GM12878 (cell line): ENCODE measurements around the gene RSKR. TPM values are rescaled to one million over a fixed set of nuclear protein-coding genes. Genes with fewer than 3 reads are reported as not detected.

Source experiments
- ATAC-seq: fragments of 200-7000 bp; cut with Tn5 transposase; 3 replicates; pipeline ENCODE4 v1.9.1; 2020; ENCODE audit warnings: mild to moderate bottlenecking, moderate library complexity
- BruUV-seq: library from RNA; stranded (reverse); fragments of 400-500 nt; replicated peaks from 2 replicates; lab custom pipeline; 2021; lab: Mats Ljungman, UMichigan
- CTCF ChIA-PET: fragments of 300-600 bp; sonication (Branson Sonifier 250); formaldehyde crosslinking; extraction: SDS; loops from one replicate; lab custom pipeline; 2021; ENCODE audit warnings: inconsistent platforms; lab: Yijun Ruan, JAX
- POLR2A ChIA-PET: fragments of 350-600 bp; formaldehyde crosslinking; extraction: SDS; loops from one replicate; lab custom pipeline; 2021; ENCODE audit warnings: inconsistent platforms; lab: Charles Lee
- RAD21 ChIA-PET: fragments of 300-600 bp; sonication (Branson Sonifier 250); formaldehyde crosslinking; loops from one replicate; lab custom pipeline; 2023; ENCODE audit warnings: antibody characterized with exemption; ENCODE audit not compliant: unreplicated experiment; lab: Charles Lee
- SMC1A ChIA-PET: fragments of 300-600 bp; sonication (Branson Sonifier 250); formaldehyde crosslinking; loops from one replicate; lab custom pipeline; 2023; ENCODE audit not compliant: unreplicated experiment, uncharacterized antibody; lab: Charles Lee
- DNase-seq: peaks from one replicate; pipeline ENCODE4 v3.0.0-alpha.2; 2011; ENCODE audit warnings: low read depth, low spot score
- FAIRE-seq: peaks from 3 replicates; lab custom pipeline; 2011; peaks lifted over from hg19 to GRCh38; lab: Jason Lieb, UNC
- H2AFZ ChIP-seq: 2 replicates; pipeline ENCODE4 v1.6.0; 2011; ENCODE audit warnings: low read depth, low read length, control low read depth; ENCODE audit not compliant: control insufficient read depth
- H3K27ac ChIP-seq: 2 replicates; pipeline ENCODE4 v1.5.1; 2011; ENCODE audit warnings: control low read depth; ENCODE audit not compliant: control insufficient read depth, insufficient read depth
- H3K27me3 ChIP-seq, 2 experiments: replicated peaks in 1 of 2; 2 replicates each; pipeline versions ENCODE4 v1.6.0 to v1.6.1; 2011; ENCODE audit warnings: low read length in 1 of 2; ENCODE audit not compliant: control insufficient read depth in 2 of 2, insufficient read depth in 2 of 2
- H3K36me3 ChIP-seq, 2 experiments: 2 replicates each; pipeline ENCODE4 v1.5.1; 2011; ENCODE audit warnings: low read length in 1 of 2; ENCODE audit not compliant: control insufficient read depth in 2 of 2, insufficient read depth in 2 of 2
- H3K4me1 ChIP-seq: 2 replicates; pipeline ENCODE4 v1.6.1; 2011; ENCODE audit warnings: mild to moderate bottlenecking, low read length, moderate library complexity, mixed read lengths; ENCODE audit not compliant: control insufficient read depth, insufficient read depth
- H3K4me2 ChIP-seq: 2 replicates; pipeline ENCODE4 v1.6.0; 2011; ENCODE audit warnings: control low read depth; ENCODE audit not compliant: control insufficient read depth, insufficient read depth
- H3K4me3 ChIP-seq: fragments of 200-600 bp; sonication (generic); 2 replicates; pipeline ENCODE4 v1.5.1; 2016
- H3K79me2 ChIP-seq: 2 replicates; pipeline ENCODE4 v1.6.0; 2011; ENCODE audit warnings: low read length; ENCODE audit not compliant: control insufficient read depth, insufficient read depth
- H3K9ac ChIP-seq: 2 replicates; pipeline ENCODE4 v1.8.0; 2011; ENCODE audit warnings: low read length, control low read depth, mixed read lengths; ENCODE audit not compliant: control insufficient read depth, insufficient read depth
- H3K9me3 ChIP-seq: replicated peaks from 3 replicates; pipeline ENCODE4 v1.5.1; 2011; ENCODE audit warnings: mild to moderate bottlenecking, low read length; ENCODE audit not compliant: control insufficient read depth, insufficient read depth
- H4K20me1 ChIP-seq: 2 replicates; pipeline ENCODE4 v1.6.0; 2011; ENCODE audit not compliant: control insufficient read depth, insufficient read depth
- ATF3 ChIP-seq: IDR thresholded peaks from 2 replicates; pipeline ENCODE4 v1.6.1; 2011; ENCODE audit warnings: low read depth, mild to moderate bottlenecking, low read length, moderate library complexity, borderline replicate concordance; ENCODE audit errors: extremely low read depth
- CBX5 ChIP-seq: sonication (generic); IDR thresholded peaks from 2 replicates; pipeline ENCODE4 v1.6.1; 2016; ENCODE audit warnings: low read depth, moderate library complexity, mild to moderate bottlenecking, inconsistent platforms
- CTCF ChIP-seq, 3 experiments: IDR thresholded peaks in 2 of 3; conservative IDR thresholded peaks in 1 of 3; 2 replicates each; pipeline ENCODE4 v1.5.1; 2011; ENCODE audit warnings: low read depth in 3 of 3, low read length in 3 of 3, mild to moderate bottlenecking in 3 of 3, control low read depth in 2 of 3, moderate library complexity in 2 of 3, inconsistent platforms in 1 of 3, mixed read lengths in 1 of 3; ENCODE audit not compliant: control insufficient read depth in 2 of 3, insufficient read depth in 1 of 3; ENCODE audit errors: extremely low read depth in 1 of 3
- E2F8 ChIP-seq: fragments of 450-650 bp; IDR thresholded peaks from 2 replicates; pipeline ENCODE4 v1.6.1; 2018; ENCODE audit warnings: mild to moderate bottlenecking, low read depth, moderate library complexity; ENCODE audit not compliant: partially characterized antibody
- FOXK2 ChIP-seq: fragments of 450-650 bp; IDR thresholded peaks from 2 replicates; pipeline ENCODE4 v1.6.1; 2017; ENCODE audit warnings: mild to moderate bottlenecking, moderate library complexity
- LARP7 ChIP-seq: fragments of 450-650 bp; IDR thresholded peaks from 2 replicates; pipeline ENCODE4 v1.6.1; 2017; ENCODE audit warnings: mild to moderate bottlenecking
- NR2C2 ChIP-seq: IDR thresholded peaks from 2 replicates; pipeline ENCODE4 v1.6.1; 2011; ENCODE audit warnings: borderline replicate concordance, low read depth; ENCODE audit not compliant: control insufficient read depth, insufficient read length
- NR2F1 ChIP-seq: fragments of 450-650 bp; conservative IDR thresholded peaks from 2 replicates; pipeline ENCODE4 v1.6.1; 2017; ENCODE audit warnings: mild to moderate bottlenecking
- NRF1 ChIP-seq: conservative IDR thresholded peaks from 2 replicates; pipeline ENCODE4 v1.6.1; 2011; ENCODE audit warnings: mild to moderate bottlenecking, low read depth, low read length, improper control_type of control experiment
- POLR2AphosphoS2 ChIP-seq: IDR thresholded peaks from 2 replicates; pipeline ENCODE4 v1.6.1; 2011; ENCODE audit warnings: low read depth, mild to moderate bottlenecking, low read length, improper control_type of control experiment, moderate library complexity
- RFX5 ChIP-seq: IDR thresholded peaks from 2 replicates; pipeline ENCODE4 v1.6.1; 2011; ENCODE audit warnings: low read depth, low read length, improper control_type of control experiment
- SIX5 ChIP-seq: IDR thresholded peaks from 2 replicates; pipeline ENCODE4 v1.6.1; 2011; ENCODE audit warnings: mild to moderate bottlenecking, low read depth, low read length, moderate library complexity; ENCODE audit not compliant: severe bottlenecking
- WGBS: methylation state at CpG from one replicate; pipeline ENCODE4 v1.1.6; 2016; ENCODE audit warnings: low lambda C conversion rate; ENCODE audit not compliant: insufficient replicate concordance, insufficient coverage; ENCODE audit errors: missing lambda C conversion rate; 5-methylcytosine and 5-hydroxymethylcytosine counted together
- in situ Hi-C: fragments of 300-500 bp; cut with MboI; formaldehyde crosslinking; loops from 9 replicates; pipeline ENCODE4 v1.14.3; 2018; ENCODE audit warnings: mixed read lengths
- intact Hi-C: fragments of 100-400 bp; cut with micrococcal nuclease; formaldehyde crosslinking; loops from one replicate; pipeline ENCODE4 v1.14.2; 2022; ENCODE audit not compliant: unreplicated experiment
- polyA plus RNA-seq, 11 experiments: library from polyadenylated mRNA; depleted of rRNA in 4 of 11; unstranded in 6 of 11; stranded (reverse) in 5 of 11; fragments of >200 nt; fragmentation: Nextera tagmentation in 4 of 11; fragmentation: Illumina TruSeq in 1 of 11; extraction: Ambion mirVana in 4 of 11; extraction: Trizol in 1 of 11; gene quantifications; 1 replicate in 1 of 11; 2 replicates in 10 of 11; pipeline versions ENCODE4 v1.2.1 to v1.2.3, GENCODE V29; 2011 to 2016; ENCODE audit warnings: inconsistent platforms in 2 of 11, missing spikeins in 2 of 11, low read depth in 1 of 11
- total RNA-seq, 4 experiments: library from RNA; depleted of rRNA in 3 of 4; stranded (reverse); fragments of >200 nt in 3 of 4; fragmentation: Illumina TruSeq in 1 of 4; extraction: Trizol in 1 of 4; gene quantifications; 2 replicates each; pipeline versions ENCODE4 v1.2.1 to v1.2.3, GENCODE V29; 2013 to 2021
- TF ChIP-seq, protein P1 (sequence below): fragments of 450-650 bp; IDR thresholded peaks from 2 replicates; pipeline ENCODE4 v1.6.1; 2017; ENCODE audit warnings: mild to moderate bottlenecking, low read depth, inconsistent platforms; ENCODE audit not compliant: poor library complexity, severe bottlenecking

Gene RSKR
- total and polyA plus RNA-seq, 10 of the 15 experiments (the other 5 are each of a cell fraction or from before 2014, with no cell fraction given) = 0.52 to 22.4 (median 8.7) TPM

GRCh38 chr17:28573966-28574480 lies 40.0 kb downstream of the RSKR start (continued):
- TF ChIP-seq CTCF (IDR thresholded peaks at IDR 0.05 in 2 of 3, conservative IDR thresholded peaks at IDR 0.05 in 1 of 3; ENCODE audit: control insufficient read depth in 2 of 3, extremely low read depth in 1 of 3, insufficient read depth in 1 of 3, low read depth in 3 of 3, low read length in 3 of 3) (no peak), NRF1 (no peak), SIX5 (no peak)

- H3K4me2 ChIP-seq = no peak overlapping the region
- in situ Hi-C loops = loop anchor here (25.0 kb wide), 1 partner anchor 1086 kb away; no protein-coding TSS in a partner anchor
- peaks cover 6 to 21% of the 10 kb centered on the region in 2 experiments; a peak in 3 of 4 replicates for H3K36me3 ChIP-seq
- intact Hi-C loops = loop anchor here (5.0 kb wide), 1 partner anchor 49 kb away; no protein-coding TSS in a partner anchor
- no peak overlapping the region for H2AFZ ChIP-seq
- no peak for TF ChIP-seq NR2C2
- no peak for TF ChIP-seq LARP7
- TF ChIP-seq SIX5 = no peak
- TF ChIP-seq NR2F1 = no peak
- no peak for TF ChIP-seq CBX5
- TF ChIP-seq, protein P1, sequence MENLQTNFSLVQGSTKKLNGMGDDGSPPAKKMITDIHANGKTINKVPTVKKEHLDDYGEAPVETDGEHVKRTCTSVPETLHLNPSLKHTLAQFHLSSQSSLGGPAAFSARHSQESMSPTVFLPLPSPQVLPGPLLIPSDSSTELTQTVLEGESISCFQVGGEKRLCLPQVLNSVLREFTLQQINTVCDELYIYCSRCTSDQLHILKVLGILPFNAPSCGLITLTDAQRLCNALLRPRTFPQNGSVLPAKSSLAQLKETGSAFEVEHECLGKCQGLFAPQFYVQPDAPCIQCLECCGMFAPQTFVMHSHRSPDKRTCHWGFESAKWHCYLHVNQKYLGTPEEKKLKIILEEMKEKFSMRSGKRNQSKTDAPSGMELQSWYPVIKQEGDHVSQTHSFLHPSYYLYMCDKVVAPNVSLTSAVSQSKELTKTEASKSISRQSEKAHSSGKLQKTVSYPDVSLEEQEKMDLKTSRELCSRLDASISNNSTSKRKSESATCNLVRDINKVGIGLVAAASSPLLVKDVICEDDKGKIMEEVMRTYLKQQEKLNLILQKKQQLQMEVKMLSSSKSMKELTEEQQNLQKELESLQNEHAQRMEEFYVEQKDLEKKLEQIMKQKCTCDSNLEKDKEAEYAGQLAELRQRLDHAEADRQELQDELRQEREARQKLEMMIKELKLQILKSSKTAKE = no peak
- TF ChIP-seq FOXK2 = no peak
- TF ChIP-seq RFX5 = no peak
- TF ChIP-seq ATF3 = no peak
- TF ChIP-seq POLR2AphosphoS2 = no peak
- no peak for TF ChIP-seq E2F8
- DNase-seq (no peak), FAIRE-seq (no peak), ATAC-seq (no peak)
- peaks cover 51% of the 10 kb centered on the region for H3K79me2 ChIP-seq
- BruUV-seq = no TSS peak
- ChIA-PET POLR2A (interaction anchor here (6.2 to 9.9 kb wide), 2 partner anchors 20 to 24 kb away, joined by 56 to 148 read pairs; partner anchors contain the start of gene UNC119), RAD21 (no interaction called here), SMC1A (interaction anchor here (1.1 to 8.3 kb wide), 2 partner anchors 24 kb away, joined by 3 to 89 read pairs; no protein-coding TSS in a partner anchor), CTCF (interaction anchor here (0.6 to 4.8 kb wide), 3 partner anchors 24 to 719 kb away, joined by 3 to 56 read pairs (median 3); no protein-coding TSS in a partner anchor)
- H3K4me1 ChIP-seq = peaks cover 15% of the 10 kb centered on the region
- no peaks in the 10 kb centered on the region for H4K20me1 ChIP-seq
- H3K27ac ChIP-seq = no peak overlapping the region
- no peak overlapping the region for H3K4me3 ChIP-seq
- H3K9me3 ChIP-seq = no peaks in the 10 kb centered on the region
- WGBS = 92% methylated on average over 9 of the region's 9 CpGs
- H3K9ac ChIP-seq = no peak overlapping the region
- H3K27me3 ChIP-seq = no peaks in the 10 kb centered on the region
These were observed 40.5 kb downstream of the RSKR start for GRCh38 chr17:28573521-28573920.
